Muscle of leg (tissue), 11 donors: ENCODE results near the gene CHIT1. TPM values are rescaled to one million over a fixed set of nuclear protein-coding genes. Genes with fewer than 3 reads are reported as not detected.
"Not testable (repeated sequence)": the region's sequence is repeated elsewhere in the genome, so short reads cannot be mapped to it uniquely, and the experiment has no call there.

Source experiments
- DNase-seq: peaks from one replicate; pipeline ENCODE4 v3.0.0; 2013
- H3K27ac ChIP-seq: one replicate; pipeline ENCODE4 v1.5.1; 2013; ENCODE audit warnings: mild to moderate bottlenecking, low read length, control low read depth
- H3K27me3 ChIP-seq: one replicate; pipeline ENCODE4 v1.6.1; 2013; ENCODE audit warnings: low read length; ENCODE audit not compliant: control insufficient read depth, insufficient read depth
- H3K36me3 ChIP-seq: one replicate; pipeline ENCODE4 v1.6.1; 2013; ENCODE audit warnings: low read length; ENCODE audit not compliant: control insufficient read depth, insufficient read depth
- H3K4me1 ChIP-seq: one replicate; pipeline ENCODE4 v1.6.1; 2013; ENCODE audit warnings: low read length; ENCODE audit not compliant: control insufficient read depth, insufficient read depth
- H3K4me3 ChIP-seq: one replicate; pipeline ENCODE4 v1.5.1; 2013; ENCODE audit warnings: low read length, control low read depth
- H3K9me3 ChIP-seq: replicated peaks from 2 replicates; pipeline ENCODE4 v1.6.1; 2013; ENCODE audit warnings: low read depth, low read length; ENCODE audit not compliant: control insufficient read depth
- WGBS: methylation state at CpG from one replicate; pipeline ENCODE4 v1.1.5; 2013; ENCODE audit warnings: missing lambda C conversion rate; ENCODE audit not compliant: insufficient coverage; 5-methylcytosine and 5-hydroxymethylcytosine counted together
- polyA plus RNA-seq, 8 donors: library from polyadenylated mRNA; unstranded; fragments of 120-200 nt; gene quantifications; one replicate each; pipeline versions ENCODE4 v1.2.1 to v1.2.3, GENCODE V29; 2013; ENCODE audit warnings: inconsistent platforms in 1 of 8, low replicate concordance in 1 of 8; ENCODE audit not compliant: insufficient read length in 8 of 8, insufficient read depth in 1 of 8
- total RNA-seq: library from RNA; stranded (reverse); fragments of 120-200 nt; gene quantifications from one replicate; pipeline ENCODE4 v1.2.4, GENCODE V29; 2013

Gene CHIT1
- total and polyA plus RNA-seq, 9 donors, result 0.09 to 1.5 (median 0.57) TPM

DNA sequence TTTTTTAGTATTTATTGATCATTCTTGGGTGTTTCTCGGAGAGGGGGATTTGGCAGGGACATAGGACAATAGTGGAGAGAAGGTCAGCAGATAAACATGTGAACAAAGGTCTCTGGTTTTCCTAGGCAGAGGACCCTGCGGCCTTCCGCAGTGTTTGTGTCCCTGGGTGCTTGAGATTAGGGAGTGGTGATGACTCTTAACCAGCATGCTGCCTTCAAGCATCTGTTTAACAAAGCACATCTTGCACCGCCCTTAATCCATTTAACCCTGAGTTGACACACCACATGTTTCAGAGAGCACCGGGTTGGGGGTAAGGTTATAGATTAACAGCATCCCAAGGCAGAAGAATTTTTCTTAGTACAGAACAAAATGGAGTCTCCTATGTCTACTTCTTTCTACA is 36.7 kb upstream of the CHIT1 start:
- H3K36me3 ChIP-seq, H3K27me3 ChIP-seq, H3K4me3 ChIP-seq, DNase-seq, H3K9me3 ChIP-seq, H3K27ac ChIP-seq: not testable (repeated sequence)
- no CpG with 5 or more reads among the region's 5 CpGs for WGBS
- peaks cover 10% of the 10 kb centered on the region for H3K4me1 ChIP-seq

DNA sequence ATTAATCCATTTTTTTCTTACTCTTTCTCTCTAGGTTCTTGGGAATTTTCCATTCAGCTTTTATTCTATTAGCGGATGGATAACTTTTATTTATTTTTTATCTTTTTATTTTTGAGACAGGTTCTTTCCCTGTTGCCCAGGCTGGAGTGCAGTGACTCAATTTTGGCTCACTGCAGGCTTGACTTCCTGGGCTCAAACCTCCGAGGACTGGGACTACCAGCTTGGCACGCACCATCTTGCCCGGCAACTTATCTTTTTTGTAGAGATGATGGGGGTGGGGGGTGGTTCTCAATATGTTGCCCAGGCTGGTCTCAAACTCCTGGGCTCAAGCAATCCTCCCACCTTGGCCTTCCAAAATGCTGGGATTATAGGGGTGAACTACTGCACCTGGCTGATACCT is 36.1 kb upstream of the CHIT1 start:
- Histone ChIP-seq H3K9me3 (no peaks in the 10 kb centered on the region), H3K4me1 (peaks cover 5% of the 10 kb centered on the region), H3K27ac (no peak overlapping the region), H3K27me3 (peaks cover 5% of the 10 kb centered on the region), H3K4me3 (no peak overlapping the region), H3K36me3 (no peaks in the 10 kb centered on the region)
- DNase-seq, result no peak
- no CpG with 5 or more reads among the region's 4 CpGs for WGBS

- 56% methylated on average over 2 of the region's 6 CpGs for WGBS
Measured at GRCh38 chr1:203264052-203264501, 34.6 kb upstream of the CHIT1 start.

GRCh38 chr1:203263496-203263895 is 34.0 kb upstream of the CHIT1 start:
- Histone ChIP-seq H3K9me3 (no peaks in the 10 kb centered on the region), H3K4me3 (no peak overlapping the region), H3K36me3 (no peaks in the 10 kb centered on the region), H3K4me1 (peaks cover 5% of the 10 kb centered on the region), H3K27ac (no peak overlapping the region), H3K27me3 (peaks cover 3% of the 10 kb centered on the region)
- DNase-seq, result no peak
- 38% methylated on average over 4 of the region's 10 CpGs for WGBS

More at GRCh38 chr1:203264052-203264501, 34.6 kb upstream of the CHIT1 start:
- no peaks in the 10 kb centered on the region for H3K36me3 ChIP-seq
- H3K4me1 ChIP-seq, result peaks cover 5% of the 10 kb centered on the region
- no peak overlapping the region for H3K4me3 ChIP-seq
- no peak overlapping the region for H3K27ac ChIP-seq
- no peaks in the 10 kb centered on the region for H3K9me3 ChIP-seq
- DNase-seq, result peak; percentile 55
- peaks cover 3% of the 10 kb centered on the region for H3K27me3 ChIP-seq

DNA sequence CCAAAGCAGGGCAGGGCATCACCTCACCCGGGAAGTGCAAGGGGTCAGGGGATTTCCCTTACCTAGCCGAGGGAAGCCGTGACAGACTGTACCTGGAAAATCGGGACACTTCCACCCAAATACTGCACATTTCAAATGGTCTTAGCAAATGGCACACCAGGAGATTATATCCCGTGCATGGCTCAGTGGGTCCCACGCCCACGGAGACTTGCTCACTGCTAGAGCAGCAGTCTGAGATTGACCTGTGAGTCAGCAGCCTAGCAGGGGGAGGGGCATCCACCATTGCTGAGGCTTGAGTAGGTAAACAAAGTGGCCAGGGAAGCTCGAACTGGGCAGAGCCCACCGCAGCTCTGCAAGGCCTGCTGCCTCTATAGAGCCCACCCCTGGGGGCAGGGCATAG is 27.2 kb upstream of the CHIT1 start:
- WGBS, result 82% methylated on average over 6 of the region's 9 CpGs
- not testable (repeated sequence) for H3K4me1 ChIP-seq, H3K27ac ChIP-seq, DNase-seq, H3K4me3 ChIP-seq, H3K27me3 ChIP-seq, H3K9me3 ChIP-seq, H3K36me3 ChIP-seq

GRCh38 chr1:203254782-203255181 is 25.3 kb upstream of the CHIT1 start:
- not testable (repeated sequence) for H3K4me3 ChIP-seq, H3K4me1 ChIP-seq, H3K9me3 ChIP-seq, H3K27ac ChIP-seq, DNase-seq, H3K27me3 ChIP-seq, H3K36me3 ChIP-seq

- Histone ChIP-seq H3K27me3 (peaks cover 4% of the 10 kb centered on the region), H3K4me3 (no peak overlapping the region), H3K4me1 (no peaks in the 10 kb centered on the region), H3K36me3 (no peaks in the 10 kb centered on the region), H3K27ac (no peak overlapping the region), H3K9me3 (peaks cover 3% of the 10 kb centered on the region)
- DNase-seq, result no peak
- WGBS, result no CpG with 5 or more reads among the region's 3 CpGs
Measured at GRCh38 chr1:203252678-203253077, 23.2 kb upstream of the CHIT1 start.

GRCh38 chr1:203251466-203251865 is 22.0 kb upstream of the CHIT1 start:
- DNase-seq, result no peak
- no CpG with 5 or more reads among the region's 2 CpGs for WGBS
- no peak overlapping the region for H3K4me3 ChIP-seq
- H3K9me3 ChIP-seq, result peaks cover 3% of the 10 kb centered on the region
- no peaks in the 10 kb centered on the region for H3K4me1 ChIP-seq
- no peak overlapping the region for H3K27ac ChIP-seq
- peaks cover 4% of the 10 kb centered on the region for H3K27me3 ChIP-seq
- H3K36me3 ChIP-seq, result no peaks in the 10 kb centered on the region

- Histone ChIP-seq H3K4me1 (no peaks in the 10 kb centered on the region), H3K36me3 (no peaks in the 10 kb centered on the region), H3K27ac (no peak overlapping the region), H3K4me3 (no peak overlapping the region), H3K9me3 (peaks cover 3% of the 10 kb centered on the region), H3K27me3 (peaks cover 4% of the 10 kb centered on the region)
- no CpG with 5 or more reads among the region's 2 CpGs for WGBS
- DNase-seq, result no peak
Measured at GRCh38 chr1:203250911-203251310, 21.4 kb upstream of the CHIT1 start.

DNA sequence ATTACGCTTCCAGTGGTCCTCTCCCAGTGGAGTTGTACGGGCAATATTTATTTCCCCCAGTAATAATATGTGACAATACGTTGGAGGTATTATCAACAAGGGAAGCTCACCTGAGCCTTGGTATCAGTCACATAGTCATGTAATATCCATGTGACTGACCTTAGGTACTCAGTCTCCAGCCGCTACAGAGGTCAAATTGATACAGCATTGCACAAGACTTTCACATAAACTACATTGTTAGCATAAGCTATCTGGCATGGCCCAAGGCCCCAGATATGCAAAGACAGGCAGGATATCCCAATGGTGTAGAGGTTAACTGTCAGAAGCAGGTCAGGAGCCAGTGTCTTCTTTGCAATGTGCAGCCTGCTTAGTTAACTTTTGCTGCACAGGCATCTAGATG is 15.3 kb upstream of the CHIT1 start:
- no peaks in the 10 kb centered on the region for H3K4me1 ChIP-seq
- no peaks in the 10 kb centered on the region for H3K9me3 ChIP-seq
- H3K27me3 ChIP-seq, result peaks cover 5% of the 10 kb centered on the region
- WGBS, result no CpG with 5 or more reads among the region's 4 CpGs
- no peak overlapping the region for H3K27ac ChIP-seq
- no peak overlapping the region for H3K4me3 ChIP-seq
- no peak for DNase-seq
- no peaks in the 10 kb centered on the region for H3K36me3 ChIP-seq

- H3K9me3 ChIP-seq, H3K36me3 ChIP-seq, H3K4me3 ChIP-seq, H3K4me1 ChIP-seq, H3K27me3 ChIP-seq, H3K27ac ChIP-seq, DNase-seq: not testable (repeated sequence)
- WGBS, result no CpG with 5 or more reads among the region's 5 CpGs
Measured at GRCh38 chr1:203241708-203242107, 12.2 kb upstream of the CHIT1 start.
